OCI-LY1 (cell line): Measurements from ENCODE around the gene CFAP61.

Experiments used
- H2AFZ ChIP-seq: fragments of 200-600 bp; sonication (generic), shearing (Covaris generic); 2 replicates; pipeline ENCODE4 v1.6.0; 2014; ENCODE audit warnings: antibody characterized with exemption, mild to moderate bottlenecking, low read length
- H3F3A ChIP-seq: fragments of 200-600 bp; sonication (generic), shearing (Covaris generic); 2 replicates; pipeline ENCODE4 v1.6.0; 2014; ENCODE audit warnings: mild to moderate bottlenecking, antibody characterized with exemption, low read length, moderate library complexity; ENCODE audit not compliant: insufficient read depth
- H3K27ac ChIP-seq: fragments of 200-600 bp; sonication (generic); 2 replicates; pipeline ENCODE4 v1.5.1; 2014; ENCODE audit warnings: low read length, mixed run types, mild to moderate bottlenecking, low read depth; ENCODE audit not compliant: poor library complexity, severe bottlenecking
- H3K27me3 ChIP-seq: fragments of 200-600 bp; sonication (generic); 2 replicates; pipeline ENCODE4 v1.6.0; 2014; ENCODE audit warnings: antibody characterized with exemption, mild to moderate bottlenecking, low read length, moderate library complexity; ENCODE audit not compliant: insufficient read depth
- H3K36me3 ChIP-seq: fragments of 200-600 bp; sonication (generic); 2 replicates; pipeline ENCODE4 v1.6.1; 2014; ENCODE audit warnings: mild to moderate bottlenecking, antibody characterized with exemption, low read length, moderate library complexity, mixed read lengths; ENCODE audit not compliant: insufficient read depth
- H3K4me1 ChIP-seq: fragments of 200-600 bp; sonication (generic); 2 replicates; pipeline ENCODE4 v1.5.1; 2014; ENCODE audit warnings: mild to moderate bottlenecking, low read length, moderate library complexity; ENCODE audit not compliant: insufficient read depth, severe bottlenecking
- H3K4me2 ChIP-seq: fragments of 200-600 bp; sonication (generic), shearing (Covaris generic); 2 replicates; pipeline ENCODE4 v1.6.1; 2014; ENCODE audit warnings: low read length
- H3K4me3 ChIP-seq: fragments of 200-600 bp; sonication (generic); 2 replicates; pipeline ENCODE4 v1.5.1; 2014; ENCODE audit warnings: low read length, low read depth, mild to moderate bottlenecking, mixed read lengths; ENCODE audit not compliant: poor library complexity, severe bottlenecking
- H3K79me2 ChIP-seq: fragments of 200-600 bp; shearing (Covaris generic); 2 replicates; pipeline ENCODE4 v1.6.1; 2016; ENCODE audit warnings: mixed run types, low read length, mixed read lengths; ENCODE audit not compliant: insufficient read depth
- H3K9ac ChIP-seq: fragments of 200-600 bp; sonication (generic), shearing (Covaris generic); 2 replicates; pipeline ENCODE4 v1.6.1; 2014; ENCODE audit warnings: mild to moderate bottlenecking, low read length, mixed read lengths
- H3K9me2 ChIP-seq: fragments of 200-600 bp; sonication (generic), shearing (Covaris generic); 2 replicates; pipeline ENCODE4 v1.6.1; 2014; ENCODE audit warnings: low read depth, mild to moderate bottlenecking, low read length, mixed read lengths
- H3K9me3 ChIP-seq: fragments of 200-600 bp; shearing (Covaris generic); 2 replicates; pipeline ENCODE4 v1.6.1; 2014; ENCODE audit warnings: low read length, mixed read lengths
- H4K20me1 ChIP-seq: fragments of 200-600 bp; sonication (generic), shearing (Covaris generic); 2 replicates; pipeline ENCODE4 v1.6.0; 2016; ENCODE audit warnings: mild to moderate bottlenecking, low read length; ENCODE audit not compliant: insufficient read depth
- EZH2 ChIP-seq: fragments of 200-600 bp; sonication (generic), shearing (Covaris generic); IDR thresholded peaks from 2 replicates; pipeline ENCODE4 v1.8.0; 2017; ENCODE audit warnings: borderline replicate concordance, mixed run types, mild to moderate bottlenecking, antibody characterized with exemption, low read length, moderate library complexity, mixed read lengths
- TF ChIP-seq, protein P1 (sequence below): fragments of 200-600 bp; sonication (generic), shearing (Covaris generic); IDR thresholded peaks from 2 replicates; pipeline ENCODE4 v1.5.1; 2017; ENCODE audit warnings: mild to moderate bottlenecking, antibody characterized with exemption, low read length, moderate library complexity, mixed read lengths

Gene CFAP61

DNA sequence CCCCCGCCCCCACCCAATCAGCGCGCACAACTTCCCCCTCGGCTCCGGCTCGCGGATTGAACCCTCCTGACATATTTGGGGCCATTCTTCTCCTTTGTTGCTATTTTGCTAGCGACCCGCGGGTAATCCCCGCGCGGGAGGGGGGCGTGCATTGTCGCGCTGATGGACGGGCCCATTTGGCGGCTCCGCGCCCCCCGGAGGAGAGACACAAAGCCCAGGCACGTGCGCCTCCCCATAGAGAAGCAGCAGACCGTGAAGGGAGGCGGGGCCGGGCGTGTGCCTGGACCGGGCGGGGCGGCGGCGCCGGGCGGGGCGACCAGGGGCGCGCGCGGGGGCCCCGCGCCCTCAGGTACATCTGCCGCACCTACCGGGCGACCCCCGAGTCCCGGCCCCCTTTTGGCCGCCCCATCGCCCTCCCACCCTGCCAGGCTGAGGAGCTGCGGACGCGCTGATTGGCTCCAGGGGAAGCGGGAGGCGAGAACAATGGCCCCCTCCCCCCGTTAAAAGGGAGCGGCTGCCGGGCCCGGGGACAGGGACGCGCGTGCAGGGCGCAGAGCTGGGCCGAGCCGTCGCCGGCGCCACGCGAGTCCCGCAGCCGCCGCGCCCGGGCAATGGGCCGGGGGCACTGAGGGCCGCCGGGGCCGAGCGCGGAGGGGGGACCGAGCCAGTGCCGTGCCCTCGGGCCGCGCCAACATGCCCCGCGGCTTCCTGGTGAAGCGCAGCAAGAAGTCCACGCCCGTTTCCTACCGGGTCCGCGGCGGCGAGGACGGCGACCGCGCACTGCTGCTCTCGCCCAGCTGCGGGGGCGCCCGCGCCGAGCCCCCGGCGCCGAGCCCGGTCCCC, 315.5 kb downstream of the CFAP61 start, which contains the start of gene INSM1:
Gene INSM1, plus strand, starts transcription at position 530 of the 843 bp plus-strand sequence. Its CDS starts 164 bp downstream, at position 694.
- H3K27me3 ChIP-seq, result peaks cover 4% of the 10 kb centered on the region; the same call in 1 of the 2 replicates
- H2AFZ ChIP-seq, result no peak within 1 kb of the TSS
- TF ChIP-seq, protein P1, sequence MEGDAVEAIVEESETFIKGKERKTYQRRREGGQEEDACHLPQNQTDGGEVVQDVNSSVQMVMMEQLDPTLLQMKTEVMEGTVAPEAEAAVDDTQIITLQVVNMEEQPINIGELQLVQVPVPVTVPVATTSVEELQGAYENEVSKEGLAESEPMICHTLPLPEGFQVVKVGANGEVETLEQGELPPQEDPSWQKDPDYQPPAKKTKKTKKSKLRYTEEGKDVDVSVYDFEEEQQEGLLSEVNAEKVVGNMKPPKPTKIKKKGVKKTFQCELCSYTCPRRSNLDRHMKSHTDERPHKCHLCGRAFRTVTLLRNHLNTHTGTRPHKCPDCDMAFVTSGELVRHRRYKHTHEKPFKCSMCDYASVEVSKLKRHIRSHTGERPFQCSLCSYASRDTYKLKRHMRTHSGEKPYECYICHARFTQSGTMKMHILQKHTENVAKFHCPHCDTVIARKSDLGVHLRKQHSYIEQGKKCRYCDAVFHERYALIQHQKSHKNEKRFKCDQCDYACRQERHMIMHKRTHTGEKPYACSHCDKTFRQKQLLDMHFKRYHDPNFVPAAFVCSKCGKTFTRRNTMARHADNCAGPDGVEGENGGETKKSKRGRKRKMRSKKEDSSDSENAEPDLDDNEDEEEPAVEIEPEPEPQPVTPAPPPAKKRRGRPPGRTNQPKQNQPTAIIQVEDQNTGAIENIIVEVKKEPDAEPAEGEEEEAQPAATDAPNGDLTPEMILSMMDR, result no peak
- no peak for TF ChIP-seq EZH2
- no peaks in the 10 kb centered on the region for H3K36me3 ChIP-seq
- H3K4me3 ChIP-seq, result peak within 1 kb of the TSS; percentile 43
- H3K79me2 ChIP-seq, result no peaks in the 10 kb centered on the region
- no peaks in the 10 kb centered on the region for H3K4me1 ChIP-seq
- no peak within 1 kb of the TSS for H3K27ac ChIP-seq
- no peaks in the 10 kb centered on the region for H3K9me2 ChIP-seq
- no peaks in the 10 kb centered on the region for H4K20me1 ChIP-seq
- H3F3A ChIP-seq, result no peaks in the 10 kb centered on the region
- peak within 1 kb of the TSS; percentile 57 for H3K4me2 ChIP-seq
- H3K9me3 ChIP-seq, result no peaks in the 10 kb centered on the region
- H3K9ac ChIP-seq, result no peak within 1 kb of the TSS

DNA sequence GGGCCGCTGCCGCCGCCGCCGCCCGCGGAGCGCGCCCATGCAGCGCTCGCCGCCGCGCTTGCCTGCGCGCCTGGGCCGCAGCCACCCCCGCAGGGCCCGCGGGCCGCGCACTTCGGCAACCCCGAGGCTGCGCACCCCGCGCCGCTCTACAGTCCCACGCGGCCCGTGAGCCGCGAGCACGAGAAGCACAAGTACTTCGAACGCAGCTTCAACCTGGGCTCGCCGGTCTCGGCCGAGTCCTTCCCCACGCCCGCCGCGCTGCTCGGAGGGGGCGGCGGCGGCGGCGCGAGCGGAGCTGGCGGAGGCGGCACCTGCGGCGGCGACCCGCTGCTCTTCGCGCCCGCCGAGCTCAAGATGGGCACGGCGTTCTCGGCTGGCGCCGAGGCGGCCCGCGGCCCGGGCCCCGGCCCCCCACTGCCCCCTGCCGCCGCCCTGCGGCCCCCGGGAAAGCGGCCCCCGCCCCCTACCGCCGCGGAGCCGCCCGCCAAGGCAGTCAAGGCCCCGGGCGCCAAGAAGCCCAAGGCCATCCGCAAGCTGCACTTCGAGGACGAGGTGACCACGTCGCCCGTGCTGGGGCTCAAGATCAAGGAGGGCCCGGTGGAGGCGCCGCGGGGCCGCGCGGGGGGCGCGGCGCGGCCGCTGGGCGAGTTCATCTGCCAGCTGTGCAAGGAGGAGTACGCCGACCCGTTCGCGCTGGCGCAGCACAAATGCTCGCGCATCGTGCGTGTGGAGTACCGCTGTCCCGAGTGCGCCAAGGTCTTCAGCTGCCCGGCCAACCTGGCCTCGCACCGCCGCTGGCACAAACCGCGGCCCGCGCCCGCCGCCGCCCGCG, 316.3 kb downstream of the CFAP61 start:
- Histone ChIP-seq H3K4me2 (peak overlapping the region; percentile 53), H3K4me1 (no peaks in the 10 kb centered on the region), H3K9ac (no peak overlapping the region), H3K9me3 (no peaks in the 10 kb centered on the region), H3K27me3 (peaks cover 4% of the 10 kb centered on the region; the same call in 1 of the 2 replicates), H3K27ac (no peak overlapping the region), H2AFZ (no peak overlapping the region), H3K4me3 (peak overlapping the region; percentile 43), H3K36me3 (no peaks in the 10 kb centered on the region), H4K20me1 (no peaks in the 10 kb centered on the region), H3K79me2 (no peaks in the 10 kb centered on the region), H3K9me2 (no peaks in the 10 kb centered on the region), H3F3A (no peaks in the 10 kb centered on the region)
- TF ChIP-seq EZH2, result no peak
- TF ChIP-seq, protein P1, result no peak

DNA sequence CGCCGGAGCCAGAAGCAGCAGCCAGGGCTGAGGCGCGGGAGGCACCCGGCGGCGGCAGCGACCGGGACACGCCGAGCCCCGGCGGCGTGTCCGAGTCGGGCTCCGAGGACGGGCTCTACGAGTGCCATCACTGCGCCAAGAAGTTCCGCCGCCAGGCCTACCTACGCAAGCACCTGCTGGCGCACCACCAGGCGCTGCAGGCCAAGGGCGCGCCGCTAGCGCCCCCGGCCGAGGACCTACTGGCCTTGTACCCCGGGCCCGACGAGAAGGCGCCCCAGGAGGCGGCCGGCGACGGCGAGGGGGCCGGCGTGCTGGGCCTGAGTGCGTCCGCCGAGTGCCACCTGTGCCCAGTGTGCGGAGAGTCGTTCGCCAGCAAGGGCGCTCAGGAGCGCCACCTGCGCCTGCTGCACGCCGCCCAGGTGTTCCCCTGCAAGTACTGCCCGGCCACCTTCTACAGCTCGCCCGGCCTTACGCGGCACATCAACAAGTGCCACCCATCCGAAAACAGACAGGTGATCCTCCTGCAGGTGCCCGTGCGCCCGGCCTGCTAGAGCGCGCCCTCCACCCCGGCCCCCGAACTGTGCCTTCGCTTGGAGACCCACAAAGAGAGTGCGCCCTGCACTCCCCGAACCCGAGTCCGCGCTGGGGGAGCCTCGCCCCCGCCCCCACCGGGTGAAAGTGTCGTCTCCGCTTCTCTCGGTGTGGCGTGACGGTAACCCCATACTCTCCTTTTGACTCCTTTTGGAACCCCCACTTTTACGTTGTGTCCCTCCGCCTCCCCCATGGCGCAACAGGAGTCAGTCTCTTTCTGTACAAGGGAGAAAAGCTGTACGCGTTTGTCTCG, 317.1 kb downstream of the CFAP61 start:
- no peaks in the 10 kb centered on the region for H3K36me3 ChIP-seq
- no peaks in the 10 kb centered on the region for H3K9me3 ChIP-seq
- H3K4me3 ChIP-seq, result peak overlapping the region; percentile 43
- TF ChIP-seq, protein P1, result peak; percentile 32; the same call in 1 of the 2 replicates
- no peak for TF ChIP-seq EZH2
- no peak overlapping the region for H3K27ac ChIP-seq
- H3K4me1 ChIP-seq, result no peaks in the 10 kb centered on the region
- H3K4me2 ChIP-seq, result peak overlapping the region; percentile 53
- H3K27me3 ChIP-seq, result peaks cover 4% of the 10 kb centered on the region; the same call in 1 of the 2 replicates
- no peaks in the 10 kb centered on the region for H3K9me2 ChIP-seq
- H3F3A ChIP-seq, result no peaks in the 10 kb centered on the region
- H4K20me1 ChIP-seq, result no peaks in the 10 kb centered on the region
- H3K79me2 ChIP-seq, result no peaks in the 10 kb centered on the region
- H3K9ac ChIP-seq, result no peak overlapping the region
- no peak overlapping the region for H2AFZ ChIP-seq
